Femur (tissue), 1 donor: ENCODE measurements around the gene SH3D19.

ENCODE experiments used
- DNase-seq: peaks from one replicate; pipeline ENCODE4 v3.0.0-alpha.2; 2017

Gene SH3D19, protein sequence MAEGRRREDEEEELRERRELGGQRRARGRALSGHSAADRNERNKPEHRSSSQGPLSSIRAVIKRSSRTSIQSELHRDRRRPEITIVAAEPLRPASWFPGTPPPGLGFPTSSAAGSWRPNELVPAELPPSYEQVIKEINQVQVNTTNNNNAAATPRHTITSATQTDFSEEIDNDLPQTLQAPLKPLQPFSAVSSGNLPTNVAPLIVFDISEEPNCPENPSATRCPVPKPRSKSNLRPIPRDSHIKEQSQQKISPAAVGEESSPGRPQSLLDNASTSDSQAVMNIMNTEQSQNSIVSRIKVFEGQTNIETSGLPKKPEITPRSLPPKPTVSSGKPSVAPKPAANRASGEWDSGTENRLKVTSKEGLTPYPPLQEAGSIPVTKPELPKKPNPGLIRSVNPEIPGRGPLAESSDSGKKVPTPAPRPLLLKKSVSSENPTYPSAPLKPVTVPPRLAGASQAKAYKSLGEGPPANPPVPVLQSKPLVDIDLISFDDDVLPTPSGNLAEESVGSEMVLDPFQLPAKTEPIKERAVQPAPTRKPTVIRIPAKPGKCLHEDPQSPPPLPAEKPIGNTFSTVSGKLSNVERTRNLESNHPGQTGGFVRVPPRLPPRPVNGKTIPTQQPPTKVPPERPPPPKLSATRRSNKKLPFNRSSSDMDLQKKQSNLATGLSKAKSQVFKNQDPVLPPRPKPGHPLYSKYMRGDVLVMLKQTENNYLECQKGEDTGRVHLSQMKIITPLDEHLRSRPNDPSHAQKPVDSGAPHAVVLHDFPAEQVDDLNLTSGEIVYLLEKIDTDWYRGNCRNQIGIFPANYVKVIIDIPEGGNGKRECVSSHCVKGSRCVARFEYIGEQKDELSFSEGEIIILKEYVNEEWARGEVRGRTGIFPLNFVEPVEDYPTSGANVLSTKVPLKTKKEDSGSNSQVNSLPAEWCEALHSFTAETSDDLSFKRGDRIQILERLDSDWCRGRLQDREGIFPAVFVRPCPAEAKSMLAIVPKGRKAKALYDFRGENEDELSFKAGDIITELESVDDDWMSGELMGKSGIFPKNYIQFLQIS

DNA sequence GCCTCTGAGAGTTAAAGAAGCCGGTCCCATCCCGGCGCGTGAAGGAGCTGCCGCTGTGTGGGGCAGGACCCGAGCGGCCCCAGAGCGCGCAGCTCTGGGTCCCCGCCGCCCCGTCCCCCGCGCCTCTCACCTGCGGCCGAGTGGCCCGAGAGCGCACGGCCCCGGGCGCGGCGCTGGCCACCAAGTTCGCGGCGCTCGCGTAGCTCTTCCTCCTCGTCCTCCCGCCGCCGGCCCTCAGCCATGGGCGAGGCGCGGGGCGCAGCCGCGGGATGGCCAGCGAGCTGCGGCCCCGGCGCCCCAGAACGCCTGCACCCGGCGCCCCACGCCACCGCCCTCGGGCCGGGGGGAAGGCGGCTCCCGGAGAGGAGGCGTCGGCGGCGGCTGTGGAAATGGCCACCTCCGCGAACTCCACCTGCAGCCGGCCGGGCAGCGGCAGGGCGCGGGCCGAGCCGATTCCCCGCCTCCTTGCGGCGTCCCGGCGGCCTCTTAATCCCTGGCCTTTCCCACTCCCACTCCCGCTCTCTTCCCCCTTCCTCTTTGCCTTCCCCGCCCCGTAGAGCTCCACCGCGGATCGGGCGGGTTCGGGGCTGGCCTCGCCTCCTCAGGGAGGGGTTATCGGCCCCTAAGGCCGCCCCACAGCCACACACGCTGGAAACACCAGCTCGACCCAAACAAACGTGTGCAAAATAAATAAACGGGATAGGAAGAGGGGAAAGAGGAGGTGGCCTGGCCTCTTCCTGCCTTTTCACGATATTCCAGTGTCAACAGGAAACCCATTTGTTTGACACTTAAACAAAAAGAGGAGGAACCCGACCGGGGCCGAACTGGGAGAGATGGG, at the start of gene SH3D19:
SH3D19 (minus strand) TSS at position 495 of the 838 bp plus-strand sequence; CDS start at position 242, 253 bp downstream.
- peak; percentile 84 for DNase-seq

DNA sequence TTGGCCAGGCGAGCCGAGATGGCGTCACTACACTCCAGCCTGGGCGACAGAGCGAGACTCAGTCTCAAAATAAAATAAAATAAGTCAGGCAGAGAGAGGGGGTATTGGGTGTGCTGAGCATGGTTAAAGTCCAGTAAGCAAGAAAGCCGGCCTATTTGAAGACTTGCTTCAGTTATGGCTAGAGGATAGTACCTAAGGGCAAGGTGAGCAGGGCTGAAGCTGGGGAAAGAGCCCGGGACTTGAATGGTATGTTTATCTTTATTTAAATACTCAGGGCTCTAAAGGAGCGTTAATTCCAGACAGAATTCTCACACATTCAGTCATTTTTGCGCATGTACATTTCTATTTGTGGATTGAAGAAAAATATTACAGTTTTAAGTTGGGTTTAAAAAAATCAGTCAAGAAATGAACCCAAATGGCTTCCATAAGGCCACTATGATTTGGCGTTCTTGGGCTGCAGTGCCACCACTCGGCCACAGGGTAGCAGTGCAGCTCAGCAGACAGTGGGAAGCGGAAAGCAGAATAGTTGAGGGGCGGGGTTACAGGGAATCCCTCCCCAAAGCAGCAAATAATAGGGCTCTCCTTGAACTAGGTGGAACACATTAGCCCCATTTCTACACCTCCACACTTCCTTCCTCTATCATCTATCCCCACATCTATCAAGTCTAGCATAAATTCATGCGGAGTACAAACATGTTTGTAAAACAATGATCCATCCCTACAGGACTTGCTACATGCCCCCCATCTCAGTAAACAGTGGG, 37.2 kb upstream of the SH3D19 start:
- DNase-seq, result peak; percentile 87

DNA sequence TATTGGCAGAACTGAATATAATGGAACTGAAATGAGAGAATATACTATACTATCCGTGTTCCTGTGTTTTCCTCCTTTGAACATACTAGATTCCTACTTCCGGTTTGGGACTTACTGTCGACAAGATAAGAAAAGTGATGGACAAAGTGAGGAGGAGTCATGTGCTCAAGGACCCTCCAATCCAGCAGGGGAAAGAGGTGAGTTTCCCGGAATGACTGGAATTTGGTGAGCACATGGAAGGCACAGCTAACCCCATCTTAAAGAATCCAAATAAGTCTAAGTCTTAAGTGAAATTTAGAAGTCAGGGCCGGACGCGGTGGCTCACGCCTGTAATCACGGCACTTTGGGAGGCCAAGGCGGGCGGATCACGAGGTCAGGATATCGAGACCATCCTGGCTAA, 36.6 kb upstream of the SH3D19 start:
- no peak for DNase-seq

DNA sequence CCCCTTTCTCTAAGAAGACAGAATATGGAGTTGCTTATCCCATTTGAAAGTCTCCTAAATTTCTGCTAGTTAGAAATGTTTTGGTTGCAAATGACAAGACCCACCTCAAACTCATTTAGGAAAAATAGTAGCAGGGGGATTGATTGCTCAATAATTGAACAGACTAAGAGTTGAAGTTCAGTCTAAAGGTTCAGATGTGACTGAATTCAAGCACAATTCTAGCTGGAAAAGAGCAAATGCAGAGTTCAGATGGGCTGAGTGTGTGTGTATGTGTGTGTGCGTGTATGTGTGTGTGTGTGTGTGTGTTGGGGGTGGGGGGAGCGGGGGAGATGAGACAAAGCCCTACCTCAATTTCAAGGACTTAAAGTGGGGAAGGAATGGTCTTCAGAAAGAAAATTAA, 35.7 kb upstream of the SH3D19 start:
- DNase-seq, result no peak

DNA sequence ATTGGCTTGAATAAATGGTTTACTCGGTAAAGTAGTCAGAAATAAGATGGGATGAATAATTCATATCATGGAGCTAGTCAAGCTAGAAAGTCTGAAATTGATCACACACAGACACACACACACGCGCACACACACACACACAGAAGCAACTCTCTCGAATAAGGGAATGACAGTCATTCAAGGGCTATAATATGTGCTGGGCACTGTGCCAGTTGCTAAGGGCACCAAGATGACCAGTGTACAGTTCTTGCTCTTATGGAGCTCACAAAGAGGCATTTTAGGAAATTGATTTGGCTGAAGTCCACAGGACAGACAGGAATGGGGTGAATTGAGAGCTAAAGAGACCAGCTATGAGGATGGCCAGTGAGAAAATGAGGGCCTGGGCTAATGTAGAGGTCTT, 34.2 kb upstream of the SH3D19 start:
- peak; percentile 40 for DNase-seq

DNA sequence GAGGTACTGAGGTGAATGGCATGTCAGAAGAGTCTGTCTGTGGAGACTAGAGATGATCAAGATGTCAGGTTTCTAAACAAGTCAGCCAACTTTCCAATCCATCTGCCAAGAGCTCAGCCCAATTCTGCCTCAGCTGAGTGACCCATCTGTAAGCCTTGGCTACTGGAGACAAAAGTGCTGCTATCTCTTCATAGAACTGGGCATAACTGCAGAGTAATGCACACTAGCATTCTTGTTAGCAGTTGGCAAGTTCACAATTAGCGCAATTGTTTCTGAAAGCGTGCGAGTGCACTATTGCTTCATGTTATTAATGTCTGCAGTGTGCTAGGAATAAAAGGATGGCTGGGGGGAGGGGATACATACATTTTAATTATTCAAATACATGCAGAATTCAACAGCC, 32.9 kb upstream of the SH3D19 start:
- DNase-seq, result peak; percentile 20

DNA sequence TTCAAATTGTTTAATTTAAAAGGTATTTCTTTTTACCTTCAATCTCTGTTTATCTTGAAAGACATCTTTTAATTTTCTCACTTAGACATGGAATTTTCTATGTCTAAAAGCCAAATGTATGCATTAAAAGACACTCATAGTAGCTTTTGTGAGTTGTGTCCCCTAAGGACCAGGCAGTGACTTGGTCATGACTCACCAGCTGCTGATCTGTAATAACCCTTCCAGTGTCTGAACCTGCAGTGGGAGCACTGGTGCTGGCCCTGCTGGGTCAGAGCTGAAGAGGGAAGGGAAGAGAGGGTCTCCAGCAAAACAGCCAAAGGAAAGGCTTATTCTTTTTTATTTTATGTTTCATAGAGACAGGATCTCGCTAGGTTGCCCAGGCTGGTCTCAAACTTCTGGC, 31.1 kb upstream of the SH3D19 start:
- DNase-seq, result no peak

DNA sequence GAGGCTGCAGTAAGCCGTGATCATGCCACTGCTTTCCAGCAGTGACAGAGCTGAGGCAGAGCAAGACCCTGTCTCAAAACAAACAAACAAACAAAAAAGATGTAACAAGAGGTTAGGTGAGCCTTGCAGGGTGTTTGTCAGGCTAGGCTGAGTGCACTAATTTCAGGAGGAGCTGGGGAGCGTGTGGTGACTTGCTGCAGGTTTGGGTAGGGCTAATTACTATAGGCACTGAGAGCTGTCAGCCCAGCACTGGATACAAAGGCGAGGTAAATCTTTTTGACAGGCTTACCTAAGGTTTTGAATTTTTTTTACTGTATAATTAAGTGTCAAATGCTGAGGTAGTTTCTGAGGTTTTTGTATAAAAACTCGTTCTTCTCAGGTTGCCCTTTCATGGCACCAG, 29.8 kb upstream of the SH3D19 start:
- DNase-seq, result no peak

DNA sequence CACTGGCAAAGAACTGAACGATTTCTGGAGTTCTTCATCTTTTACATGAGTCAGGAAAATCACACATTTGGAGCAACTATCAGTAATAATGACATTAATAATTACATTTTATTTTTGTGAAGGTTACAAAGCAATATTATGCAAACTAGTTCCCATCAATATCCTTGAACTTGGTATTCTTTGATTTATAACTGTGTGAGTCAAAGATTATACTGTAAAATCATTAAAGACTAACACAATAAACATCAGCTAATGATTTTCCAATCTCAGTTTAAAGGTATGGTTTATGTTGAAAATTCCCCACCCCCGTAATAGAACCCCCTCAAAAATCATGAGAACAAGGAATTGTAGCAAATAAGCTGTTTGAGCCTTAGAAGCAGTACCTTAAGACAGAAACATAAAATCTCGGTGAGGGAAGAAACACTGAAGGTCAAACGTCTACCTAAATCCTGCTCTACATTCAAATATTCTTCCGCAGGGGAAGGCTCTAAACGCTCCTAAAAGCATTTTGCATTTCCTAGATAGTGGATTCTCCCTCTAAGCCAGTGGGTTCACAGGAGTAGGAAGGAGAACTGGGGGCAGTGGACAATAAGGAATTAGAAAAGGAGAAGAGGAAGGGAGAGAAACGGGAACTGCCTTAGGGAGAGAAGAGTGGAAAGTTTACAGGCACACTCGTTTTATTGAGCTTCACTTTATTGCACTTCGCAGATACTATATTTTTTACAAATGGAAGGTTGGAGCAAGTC, 22.3 kb upstream of the SH3D19 start:
- DNase-seq, result no peak

DNA sequence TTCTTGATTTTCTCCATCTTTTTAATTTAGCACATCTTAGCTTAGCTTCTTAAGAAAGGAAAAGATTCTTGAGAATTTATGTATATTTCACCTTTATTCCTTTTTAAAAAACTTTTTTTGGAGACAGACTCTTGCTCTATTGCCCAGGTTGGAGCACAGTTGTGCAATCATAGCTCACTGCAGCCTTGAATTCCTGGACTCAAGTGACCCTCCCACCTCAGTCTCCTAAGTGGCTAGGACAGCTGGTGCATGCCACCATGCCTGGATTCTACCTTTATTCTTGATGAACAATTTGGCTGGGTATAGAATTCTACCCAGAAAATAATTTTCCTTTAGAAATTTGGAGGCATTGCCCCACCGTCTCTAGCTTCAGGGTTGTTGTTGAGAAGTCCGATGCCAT, 19.5 kb upstream of the SH3D19 start:
- no peak for DNase-seq

DNA sequence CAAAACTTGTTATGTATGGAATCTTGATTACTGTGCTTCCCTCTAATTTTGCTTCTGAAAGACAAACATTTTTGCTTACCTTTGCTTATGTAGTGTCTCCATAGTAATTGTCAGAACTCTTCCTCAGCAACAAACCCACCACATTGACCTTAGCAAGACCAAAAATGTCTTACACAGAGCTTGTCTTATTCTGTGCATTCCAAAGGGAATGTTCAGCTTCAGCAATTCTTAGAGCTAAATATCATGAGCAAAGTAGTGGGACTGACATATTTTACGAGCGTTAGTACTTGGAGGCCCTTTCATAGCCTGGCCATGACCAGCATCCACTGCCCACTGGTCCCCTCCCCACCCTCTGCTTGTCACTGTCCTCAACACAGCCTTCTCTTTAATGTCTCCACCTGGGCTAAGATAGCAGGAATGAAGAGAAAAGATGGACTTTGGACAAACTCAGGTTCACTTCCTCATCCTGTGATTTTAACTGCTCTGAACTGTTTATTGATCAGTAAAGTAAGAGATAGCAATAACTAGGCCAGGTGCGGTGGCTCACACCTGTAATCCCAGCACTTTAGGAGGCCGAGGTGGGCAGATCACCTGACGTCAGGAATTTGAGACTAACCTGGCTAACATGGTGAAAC, 15.5 kb upstream of the SH3D19 start:
- no peak for DNase-seq

DNA sequence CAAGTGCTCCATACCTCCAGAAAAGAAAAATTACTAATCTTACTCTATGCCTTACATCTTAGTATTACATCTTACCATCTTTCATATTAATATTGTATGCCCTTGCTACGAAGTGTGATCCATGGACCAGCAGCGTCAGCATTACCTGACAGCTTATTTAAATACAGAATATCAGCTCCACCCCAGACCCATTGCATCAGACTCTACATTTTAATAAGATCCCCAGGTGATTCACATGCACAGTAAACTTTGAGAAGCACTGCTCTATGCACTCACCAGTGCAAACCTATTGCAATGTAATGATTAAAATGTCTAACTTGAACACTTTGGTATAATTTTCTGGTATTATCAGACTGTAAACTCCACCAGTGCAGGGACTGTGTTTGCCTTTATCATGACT, 14.1 kb upstream of the SH3D19 start:
- no peak for DNase-seq

DNA sequence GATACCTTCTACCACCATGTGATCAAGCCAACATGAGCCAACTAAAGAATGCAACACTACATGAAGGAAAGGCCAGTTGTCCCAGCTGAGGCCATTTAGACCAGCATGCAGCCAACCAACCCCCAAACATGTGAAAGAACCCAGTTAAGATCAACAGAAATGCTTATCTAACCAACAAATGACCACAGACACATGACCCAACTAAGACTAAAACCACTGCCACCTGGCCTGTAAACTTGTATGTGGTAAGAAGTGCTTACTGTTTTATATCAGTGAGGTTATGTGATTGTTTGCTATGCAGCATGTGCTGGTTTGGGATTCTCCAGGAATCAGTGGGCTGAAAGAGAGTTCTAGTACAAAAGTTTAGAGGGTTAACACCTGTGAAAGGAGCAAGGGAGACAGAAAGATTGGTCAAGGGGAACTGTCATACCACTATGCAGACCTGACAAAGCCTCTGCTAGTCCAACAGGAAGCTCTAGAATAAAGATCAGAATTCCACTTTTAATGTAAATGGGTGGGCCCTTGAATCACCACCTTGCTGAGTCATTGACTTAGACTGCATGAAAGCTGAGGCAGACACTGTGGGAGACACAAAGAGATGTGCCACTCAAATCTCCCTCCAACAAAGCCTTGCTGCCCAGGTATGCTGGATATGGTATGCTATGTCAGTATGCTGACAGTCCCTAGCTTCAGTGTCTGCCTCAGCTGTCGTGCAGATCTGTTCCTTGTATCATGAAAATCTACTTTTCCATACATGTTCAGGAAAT, 6.1 kb upstream of the SH3D19 start:
- no peak for DNase-seq

DNA sequence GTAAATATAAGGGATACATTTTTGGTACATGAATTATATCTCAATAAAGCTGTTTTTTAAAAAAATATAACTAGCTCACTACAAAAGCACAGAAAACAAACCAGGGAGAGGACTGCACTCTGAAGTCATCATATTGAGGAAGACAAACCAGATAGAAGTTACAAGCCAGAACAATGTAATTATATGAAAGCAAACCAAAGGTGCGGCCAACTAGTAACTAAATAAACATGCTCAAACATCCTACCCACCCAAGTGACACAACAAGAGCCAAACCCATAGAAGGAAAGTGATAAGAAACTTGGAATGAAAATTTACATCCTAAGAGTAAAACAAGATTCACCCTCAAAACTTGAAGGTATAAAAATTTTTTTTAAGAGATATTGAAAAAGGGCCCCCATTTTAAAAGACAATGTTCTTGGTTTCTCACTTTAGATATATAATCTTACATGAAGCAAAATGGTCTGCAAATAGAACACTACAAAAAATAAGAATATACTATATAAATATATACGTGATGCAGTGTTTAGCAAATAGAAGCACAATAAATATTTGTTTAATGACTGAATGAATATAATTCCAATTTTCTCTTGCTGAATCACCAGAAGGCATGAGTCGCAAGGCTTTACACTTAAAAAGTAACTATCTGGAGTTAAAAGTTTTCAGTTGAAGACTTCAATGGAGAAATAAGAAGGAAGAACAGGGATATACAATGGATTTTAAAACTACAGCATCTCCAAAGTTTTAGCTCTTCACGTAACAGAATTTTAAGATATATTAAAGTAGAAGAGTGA, 4.0 kb upstream of the SH3D19 start:
- no peak for DNase-seq

DNA sequence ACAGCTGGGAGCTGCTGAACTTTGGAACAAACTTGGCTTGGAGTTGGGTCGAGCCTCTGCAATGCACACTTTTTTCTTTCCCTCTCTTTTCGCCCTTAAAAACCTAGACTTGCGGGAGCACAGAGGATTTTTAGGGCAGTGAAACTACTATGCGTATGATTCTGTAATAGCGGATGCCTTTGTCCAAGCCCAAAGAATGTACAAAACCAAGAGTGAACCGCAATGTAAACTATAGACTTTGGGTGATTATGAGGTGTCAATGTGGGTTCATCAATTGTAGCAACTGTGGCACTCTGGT, 493 bp upstream of the SH3D19 start:
- DNase-seq, result no peak

DNA sequence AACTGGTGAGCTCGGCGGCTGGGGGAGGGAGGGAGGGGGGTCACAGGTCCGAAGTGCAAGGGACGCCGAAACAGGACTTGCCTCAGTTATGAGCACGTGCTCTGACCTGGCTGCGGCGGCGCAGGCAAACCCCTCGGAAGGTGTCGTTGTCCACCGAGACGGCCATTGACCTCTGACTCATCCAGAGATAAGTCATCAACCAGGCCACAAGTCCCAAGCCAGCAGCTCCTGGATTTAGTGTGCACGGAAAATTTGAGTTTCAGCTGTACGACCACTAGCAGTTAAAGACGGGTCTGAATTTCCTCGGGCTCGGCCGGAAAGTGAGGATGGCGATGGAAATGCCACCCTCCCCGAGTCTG, 674 bp downstream of the SH3D19 start:
- DNase-seq, result peak; percentile 43

DNA sequence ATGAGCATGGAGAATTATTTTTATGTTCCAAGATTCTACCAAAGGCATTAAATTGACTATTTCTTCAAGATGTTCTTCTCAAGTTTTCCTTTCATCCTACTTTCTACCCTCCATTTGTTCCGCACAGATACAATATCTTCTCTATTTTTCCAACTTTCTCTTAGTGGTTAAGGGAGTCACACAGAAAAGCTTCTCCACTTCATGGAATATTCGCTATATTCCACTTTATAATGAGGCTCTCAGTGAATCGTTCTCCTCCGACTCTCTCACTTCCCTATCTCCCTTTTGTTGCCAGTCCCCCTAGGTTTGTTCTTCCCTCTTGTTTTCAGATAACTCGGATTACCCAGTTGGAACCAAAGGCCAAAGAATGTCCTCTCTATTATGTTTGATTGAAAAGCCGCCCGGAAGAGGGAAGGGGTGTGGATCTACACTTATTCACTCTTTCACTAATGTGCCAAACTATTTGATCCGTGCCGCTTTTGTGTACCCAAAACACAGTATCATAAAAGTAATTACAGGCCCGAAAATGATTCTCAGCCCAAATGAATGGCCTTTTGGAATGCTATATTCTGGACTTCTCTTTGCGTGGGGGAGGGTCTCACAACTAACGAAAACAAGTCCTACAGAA, 1.2 kb downstream of the SH3D19 start:
- DNase-seq, result no peak

DNA sequence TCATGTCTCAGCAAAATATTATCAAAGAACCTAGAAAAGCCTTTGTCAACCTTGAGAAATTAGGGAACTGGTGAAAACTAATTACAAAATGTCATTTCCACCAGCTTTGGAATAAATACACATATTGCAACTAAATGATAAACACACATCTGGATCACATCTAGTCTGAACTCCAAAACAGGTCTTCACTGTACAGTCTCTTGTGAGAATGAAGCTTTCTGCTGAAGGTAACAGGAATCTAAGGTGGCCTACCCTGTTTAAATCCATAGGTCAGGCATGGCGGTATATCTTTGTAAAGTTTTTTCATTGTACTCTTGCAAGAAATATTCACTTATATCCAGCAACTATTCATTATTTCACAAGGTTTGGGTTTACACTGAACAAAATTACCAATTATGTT, 1.7 kb downstream of the SH3D19 start:
- no peak for DNase-seq

DNA sequence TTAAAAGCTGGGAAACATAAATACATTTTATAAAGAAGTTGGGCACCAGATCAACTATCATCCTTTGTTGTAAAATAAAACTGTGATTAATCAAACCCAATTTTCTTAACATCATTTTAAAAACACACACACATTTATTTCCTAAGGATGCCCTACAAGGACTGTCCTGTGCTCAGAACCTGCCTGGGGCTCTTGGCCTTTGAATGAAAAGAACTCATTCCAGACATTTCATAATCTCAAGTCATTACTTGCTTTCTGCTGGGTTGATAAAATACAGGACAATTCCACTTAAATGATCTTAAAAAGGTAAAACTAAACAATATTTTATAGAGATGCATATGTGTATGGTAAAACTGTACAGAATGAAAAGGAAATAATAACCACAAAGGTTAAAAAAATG, 2.8 kb downstream of the SH3D19 start:
- DNase-seq, result no peak
